T-helper 1 cell treated with Interleukin-12 subunit alpha and Interleukin-12 subunit beta and Interleukin-4 antibody, amounts not matched to agents 30 μg/mL and 1 μg/mL, for 36 hours (primary cell): ENCODE data around the gene HLA-DMB.
A peak's percentile ranks its signal among the peaks of the same experiment; 100 is the strongest.

Experiments used
- H3K27ac Mint-ChIP-seq: one replicate; pipeline ENCODE4 v1.8.0; 2021; ENCODE audit warnings: mild to moderate bottlenecking, mixed read lengths
- H3K27me3 Mint-ChIP-seq: one replicate; pipeline ENCODE4 v1.8.0; 2021; ENCODE audit warnings: low read depth, mixed read lengths
- H3K36me3 Mint-ChIP-seq: one replicate; pipeline ENCODE4 v1.8.0; 2021; ENCODE audit warnings: low read depth, mixed read lengths
- H3K4me1 Mint-ChIP-seq: one replicate; pipeline ENCODE4 v1.8.0; 2021; ENCODE audit warnings: low read depth, mixed read lengths
- H3K4me3 Mint-ChIP-seq: one replicate; pipeline ENCODE4 v1.8.0; 2021; ENCODE audit warnings: mild to moderate bottlenecking, moderate library complexity, mixed read lengths
- H3K9me3 Mint-ChIP-seq: one replicate; pipeline ENCODE4 v1.8.0; 2021; ENCODE audit warnings: mixed read lengths

HLA-DMB gene

DNA sequence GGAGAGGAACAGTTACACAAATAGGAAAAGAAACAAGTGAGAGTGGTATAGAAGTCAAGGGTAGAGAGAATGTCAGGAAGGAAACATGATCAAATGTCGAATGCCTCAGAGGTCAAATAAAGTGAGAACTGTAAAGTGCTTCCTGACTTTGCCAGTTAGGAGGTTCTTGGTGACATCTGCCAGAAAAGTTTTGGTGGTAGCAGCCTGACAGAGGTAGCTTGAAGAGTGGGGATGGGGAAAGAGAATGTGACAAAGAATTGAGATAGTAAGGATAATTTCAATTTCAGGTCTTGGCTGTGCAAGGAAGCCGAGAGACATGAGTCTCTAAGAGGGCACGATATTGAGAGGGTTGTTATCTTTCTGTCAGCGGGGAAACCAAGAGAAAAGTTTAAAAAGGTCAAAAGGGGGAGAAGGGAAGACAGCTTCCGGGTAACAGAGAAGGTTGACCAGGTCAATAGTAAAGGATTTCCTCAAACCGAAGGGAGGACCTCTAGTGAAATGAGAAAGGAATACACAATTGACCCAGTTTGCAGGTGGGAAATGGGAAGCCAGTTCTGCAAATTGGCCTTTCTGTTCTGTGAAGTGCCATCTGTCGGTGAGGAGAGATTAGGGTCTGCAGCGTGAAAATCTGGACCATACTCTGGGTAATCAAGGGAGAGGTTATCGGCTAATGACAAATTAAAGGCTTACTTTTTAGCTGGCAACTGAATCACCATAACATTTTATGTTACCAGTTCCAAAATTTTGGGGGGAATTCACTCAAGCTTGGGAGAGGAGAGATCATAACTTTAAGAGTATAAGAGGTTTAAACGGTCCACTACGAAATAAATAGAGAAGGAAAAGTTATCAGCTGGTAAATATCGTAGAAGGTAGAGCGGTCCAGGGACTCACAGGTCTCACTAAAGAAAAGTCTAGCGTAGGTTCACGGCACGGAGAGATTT lies 26.6 kb upstream of the HLA-DMB start:
- Mint-ChIP-seq H3K27me3 (no peaks in the 10 kb centered on the region), H3K4me3 (peak overlapping the region; percentile 93), H3K27ac (peak overlapping the region; percentile 87), H3K36me3 (peaks cover 27% of the 10 kb centered on the region), H3K4me1 (peaks cover 28% of the 10 kb centered on the region), H3K9me3 (no peaks in the 10 kb centered on the region)

DNA sequence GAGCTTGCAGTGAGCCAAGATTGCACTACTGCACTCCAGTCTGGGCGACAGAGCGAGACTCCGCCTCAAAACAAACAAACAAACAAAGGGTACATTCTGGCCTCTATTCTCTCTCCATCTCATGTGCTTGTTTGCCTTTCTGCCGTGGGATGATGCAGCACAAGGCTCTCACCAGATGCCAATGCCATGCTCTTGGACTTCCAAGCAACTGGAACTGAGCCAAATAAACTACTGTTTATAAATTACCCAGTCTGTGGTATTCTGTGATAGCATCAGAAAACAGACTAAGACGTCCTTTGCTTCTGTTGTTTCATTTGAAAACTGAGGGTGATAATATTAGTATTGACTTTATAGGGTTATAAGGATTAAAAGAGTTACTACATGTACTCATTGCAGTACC lies 23.9 kb upstream of the HLA-DMB start:
- Mint-ChIP-seq H3K4me1 (peaks cover 31% of the 10 kb centered on the region), H3K4me3 (no peak overlapping the region), H3K27me3 (peaks cover 4% of the 10 kb centered on the region), H3K9me3 (no peaks in the 10 kb centered on the region), H3K27ac (no peak overlapping the region), H3K36me3 (peaks cover 8% of the 10 kb centered on the region)

DNA sequence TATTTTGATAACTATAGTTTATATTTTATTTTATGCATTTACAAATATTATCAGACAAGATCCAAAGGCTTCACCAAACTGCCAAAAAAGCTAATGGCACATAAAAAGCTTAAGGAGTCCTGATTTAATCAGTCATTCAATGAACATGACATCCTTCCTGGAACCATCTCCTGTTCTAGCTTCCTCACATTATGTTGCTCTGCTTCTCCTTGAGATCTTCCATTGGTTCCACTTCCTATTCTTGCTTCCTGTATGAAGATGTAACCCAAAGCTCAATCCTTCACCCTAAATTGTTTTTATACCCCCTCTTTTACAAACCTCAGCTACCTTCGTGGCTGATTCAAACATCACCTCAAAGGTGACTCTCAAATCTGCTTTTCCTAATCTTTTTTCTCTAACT lies 23.0 kb upstream of the HLA-DMB start:
- H3K36me3 Mint-ChIP-seq, result peaks cover 5% of the 10 kb centered on the region
- H3K4me3 Mint-ChIP-seq, result no peak overlapping the region
- no peak overlapping the region for H3K27ac Mint-ChIP-seq
- H3K27me3 Mint-ChIP-seq, result peaks cover 4% of the 10 kb centered on the region
- peaks cover 31% of the 10 kb centered on the region for H3K4me1 Mint-ChIP-seq
- H3K9me3 Mint-ChIP-seq, result no peaks in the 10 kb centered on the region

DNA sequence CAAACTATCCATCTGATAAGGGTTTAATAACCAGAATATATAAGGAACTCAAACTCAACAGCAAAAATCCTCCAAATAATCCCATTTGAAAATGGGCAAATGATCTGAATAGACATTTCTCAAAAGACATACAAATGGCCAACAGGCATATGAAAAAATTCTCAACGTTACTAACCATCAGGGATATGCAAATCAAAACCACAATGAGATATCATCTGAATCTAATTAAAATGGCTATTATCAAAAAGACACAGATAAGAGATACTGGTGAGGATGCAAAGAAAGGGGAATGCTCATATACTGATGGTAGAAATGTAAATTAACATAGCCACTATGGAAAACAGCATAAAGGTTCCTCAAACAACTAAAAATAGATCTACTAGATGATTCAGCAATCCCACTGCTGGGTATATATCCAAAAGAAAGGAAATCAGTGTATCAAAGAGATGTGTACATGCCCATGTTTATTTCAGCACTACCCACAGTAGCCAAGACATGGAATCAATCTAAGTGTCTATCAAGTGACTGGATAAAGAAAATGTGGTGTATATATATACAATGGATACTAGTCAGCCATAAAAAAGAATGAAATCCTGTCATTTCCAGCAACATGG lies 21.5 kb upstream of the HLA-DMB start:
- Mint-ChIP-seq H3K4me3 (no peak overlapping the region), H3K27ac (no peak overlapping the region), H3K4me1 (peaks cover 27% of the 10 kb centered on the region)

DNA sequence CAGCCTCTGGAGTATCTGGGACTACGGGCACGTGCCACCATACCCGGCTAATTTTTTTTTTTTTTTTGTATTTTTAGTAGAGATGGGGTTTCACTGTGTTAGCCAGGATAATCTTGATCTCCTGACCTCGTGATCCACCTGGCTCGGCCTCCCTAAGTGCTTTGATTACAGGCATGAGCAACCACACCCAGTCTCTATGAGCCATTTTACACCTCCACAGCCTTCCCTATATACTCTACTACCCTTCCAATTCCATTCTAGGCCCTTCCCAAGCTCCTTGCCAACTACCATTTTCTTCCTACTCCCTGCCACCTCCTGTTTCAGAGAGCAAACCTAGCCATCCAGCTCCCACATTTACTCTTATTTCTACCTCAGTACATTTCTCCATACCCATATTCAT lies 19.7 kb upstream of the HLA-DMB start:
- Mint-ChIP-seq H3K27me3 (peaks cover 4% of the 10 kb centered on the region), H3K4me1 (peaks cover 14% of the 10 kb centered on the region), H3K27ac (no peak overlapping the region), H3K4me3 (no peak overlapping the region), H3K9me3 (no peaks in the 10 kb centered on the region), H3K36me3 (peaks cover 2% of the 10 kb centered on the region)

More for the DNA sequence above, 21.5 kb upstream of the HLA-DMB start:
- peaks cover 2% of the 10 kb centered on the region for H3K36me3 Mint-ChIP-seq
- H3K27me3 Mint-ChIP-seq, result peaks cover 4% of the 10 kb centered on the region
- H3K9me3 Mint-ChIP-seq, result no peaks in the 10 kb centered on the region

DNA sequence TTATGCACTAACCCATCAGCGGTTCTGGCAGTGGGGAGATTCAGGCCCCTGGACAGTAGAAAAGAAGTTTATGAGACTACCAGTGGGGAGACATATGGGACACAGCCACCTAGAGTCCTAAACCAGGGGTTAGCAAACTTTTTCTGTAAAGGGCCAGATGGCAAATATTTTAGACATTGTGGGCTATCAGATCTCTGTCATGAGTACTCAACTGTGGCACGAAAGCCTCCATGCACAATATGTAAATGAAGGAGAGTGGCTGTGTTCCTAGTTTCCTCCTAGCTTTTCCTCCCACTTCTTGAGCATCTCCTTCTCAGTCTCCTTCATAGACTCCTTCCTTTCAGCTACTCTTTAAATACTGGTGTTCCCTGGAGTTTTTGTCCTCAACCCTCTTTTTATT lies 15.3 kb upstream of the HLA-DMB start:
- Mint-ChIP-seq H3K36me3 (peaks cover 4% of the 10 kb centered on the region), H3K9me3 (no peaks in the 10 kb centered on the region), H3K27me3 (peaks cover 1% of the 10 kb centered on the region), H3K4me1 (peaks cover 35% of the 10 kb centered on the region), H3K4me3 (no peak overlapping the region), H3K27ac (no peak overlapping the region)

DNA sequence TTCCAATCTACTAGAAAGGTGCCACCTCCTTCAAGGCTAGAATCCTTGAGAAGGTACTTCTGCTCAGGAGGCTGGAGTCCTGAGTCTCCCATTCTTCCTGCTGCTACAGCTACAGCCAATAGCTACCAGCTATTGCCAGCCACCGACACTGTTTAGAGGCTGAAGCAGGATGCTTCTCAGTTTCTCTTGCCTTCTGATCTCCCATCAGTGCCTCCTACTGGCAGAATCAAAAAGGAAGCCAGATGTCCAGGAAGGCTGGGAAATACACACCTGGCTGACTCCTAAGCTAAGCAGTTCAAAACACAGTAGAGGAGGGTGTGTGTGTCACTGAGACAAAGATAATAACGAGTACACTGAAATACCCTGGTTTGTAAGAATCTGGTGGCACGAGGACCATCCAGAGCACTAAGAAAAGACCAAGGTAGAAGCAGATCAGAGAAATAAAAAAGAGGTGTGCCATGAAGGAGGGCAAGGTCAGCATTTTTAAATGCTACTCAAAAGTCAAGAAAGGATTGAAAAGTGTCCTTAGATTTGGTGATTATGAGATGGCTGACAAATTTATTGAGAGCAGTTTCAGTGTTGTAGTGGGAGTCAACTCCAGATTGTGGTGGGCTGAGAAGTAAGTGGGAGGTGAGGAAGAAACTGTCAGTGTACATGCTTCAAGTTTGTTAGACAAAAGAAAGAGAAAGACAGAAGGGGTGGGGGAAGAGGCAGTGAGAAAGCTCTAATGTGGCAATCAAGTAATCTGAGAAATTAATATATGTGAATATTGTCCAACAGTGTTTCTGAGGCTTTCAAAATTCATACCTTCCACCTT lies 14.4 kb upstream of the HLA-DMB start:
- Mint-ChIP-seq H3K27me3 (no peaks in the 10 kb centered on the region), H3K4me1 (peaks cover 34% of the 10 kb centered on the region), H3K36me3 (peaks cover 4% of the 10 kb centered on the region), H3K9me3 (no peaks in the 10 kb centered on the region), H3K4me3 (no peak overlapping the region), H3K27ac (peak overlapping the region; percentile 32)

DNA sequence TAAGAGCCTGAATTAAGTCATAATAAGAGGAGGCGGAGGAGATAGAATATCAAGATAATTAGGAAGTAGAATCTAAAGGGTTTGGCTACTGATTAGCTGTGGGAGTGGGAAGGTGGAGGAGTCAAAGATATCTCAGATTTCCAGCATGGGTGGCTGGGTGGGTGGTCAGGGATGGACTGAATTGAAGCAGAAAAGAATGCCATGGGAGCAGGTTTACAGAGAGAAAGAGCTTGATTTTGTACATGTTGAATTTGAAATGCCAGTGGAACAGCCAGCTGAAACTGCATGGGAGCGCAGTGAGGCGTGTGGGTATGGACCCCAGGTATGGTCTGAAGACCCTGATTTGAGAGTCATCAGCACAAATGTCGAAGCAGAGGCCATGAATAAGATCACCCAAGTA lies 13.4 kb upstream of the HLA-DMB start:
- H3K36me3 Mint-ChIP-seq, result peaks cover 12% of the 10 kb centered on the region
- H3K27me3 Mint-ChIP-seq, result no peaks in the 10 kb centered on the region
- no peak overlapping the region for H3K27ac Mint-ChIP-seq
- no peaks in the 10 kb centered on the region for H3K9me3 Mint-ChIP-seq
- no peak overlapping the region for H3K4me3 Mint-ChIP-seq
- peaks cover 39% of the 10 kb centered on the region for H3K4me1 Mint-ChIP-seq

DNA sequence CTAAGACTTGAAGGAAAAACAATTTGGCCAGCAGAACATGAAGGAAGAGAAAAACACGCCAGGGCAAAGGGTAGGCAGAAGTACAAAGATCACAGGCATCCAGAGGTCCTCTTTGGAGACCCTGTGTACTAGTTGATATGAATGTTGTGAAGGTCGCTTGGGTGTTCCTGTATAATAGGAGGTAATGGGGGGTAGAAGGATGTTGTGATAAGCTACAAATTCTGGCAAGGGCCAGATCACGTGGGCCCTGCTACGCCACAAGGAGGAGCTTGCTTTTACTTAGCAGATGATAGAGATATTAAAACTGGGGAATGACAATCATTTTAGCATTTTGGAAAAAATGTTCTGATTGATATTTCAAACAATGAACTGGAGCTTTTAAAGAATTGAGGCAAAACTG lies 12.9 kb upstream of the HLA-DMB start:
- Mint-ChIP-seq H3K4me1 (peaks cover 39% of the 10 kb centered on the region), H3K9me3 (no peaks in the 10 kb centered on the region), H3K4me3 (no peak overlapping the region), H3K27ac (no peak overlapping the region), H3K27me3 (no peaks in the 10 kb centered on the region), H3K36me3 (peaks cover 16% of the 10 kb centered on the region)

DNA sequence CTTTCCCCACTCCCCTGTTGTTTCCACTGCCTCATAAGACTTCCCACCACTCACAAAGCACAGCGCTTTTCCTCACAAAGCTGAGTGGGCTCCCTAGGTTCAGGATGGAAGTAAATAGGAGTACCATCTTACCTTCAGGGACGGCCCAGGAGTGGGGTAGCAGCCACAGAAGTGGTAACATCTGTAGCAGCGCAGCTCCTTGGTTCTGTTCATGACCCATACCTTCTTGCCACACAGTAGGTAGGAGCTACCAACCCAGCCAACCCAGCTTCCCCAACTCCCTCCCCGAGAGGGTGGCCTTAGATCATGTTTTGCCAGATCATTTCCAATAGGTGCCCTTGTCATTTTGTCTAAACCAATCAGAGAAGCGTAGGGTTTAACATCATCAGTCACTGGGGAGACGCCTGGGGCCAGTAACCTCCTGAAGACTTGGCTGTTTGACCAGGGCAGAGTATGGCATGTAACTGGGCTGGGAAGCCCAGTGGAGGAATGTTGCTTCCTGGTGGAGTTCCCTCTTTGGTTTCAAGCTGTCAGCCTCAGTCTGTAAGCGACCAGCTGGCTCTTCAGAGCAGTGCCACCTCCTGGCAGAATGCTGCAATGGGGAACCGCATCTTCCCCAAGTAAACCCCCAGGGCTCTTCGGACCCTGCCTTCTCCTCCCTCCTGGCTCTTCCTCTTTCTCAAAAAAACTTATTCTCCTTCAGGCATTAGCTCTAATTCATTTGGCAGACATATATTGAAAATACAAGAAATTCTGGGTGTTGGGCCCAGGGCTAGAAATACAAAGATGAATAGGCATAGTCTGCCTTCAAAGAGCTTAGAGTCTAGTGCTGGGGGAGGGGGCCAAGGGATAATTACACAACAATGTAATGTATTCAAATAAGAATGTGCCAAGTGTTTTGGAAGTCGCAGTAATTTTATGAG lies 12.2 kb upstream of the HLA-DMB start, which contains the start of gene HLA-DMA:
Gene HLA-DMA, minus strand, starts transcription at position 281 of the 923 bp plus-strand sequence. Its CDS starts 61 bp downstream, at position 220.
- Mint-ChIP-seq H3K4me1 (peaks cover 39% of the 10 kb centered on the region), H3K9me3 (no peaks in the 10 kb centered on the region), H3K27me3 (no peaks in the 10 kb centered on the region), H3K4me3 (peak within 1 kb of the TSS; percentile 85), H3K27ac (peak within 1 kb of the TSS; percentile 85), H3K36me3 (peaks cover 16% of the 10 kb centered on the region)

DNA sequence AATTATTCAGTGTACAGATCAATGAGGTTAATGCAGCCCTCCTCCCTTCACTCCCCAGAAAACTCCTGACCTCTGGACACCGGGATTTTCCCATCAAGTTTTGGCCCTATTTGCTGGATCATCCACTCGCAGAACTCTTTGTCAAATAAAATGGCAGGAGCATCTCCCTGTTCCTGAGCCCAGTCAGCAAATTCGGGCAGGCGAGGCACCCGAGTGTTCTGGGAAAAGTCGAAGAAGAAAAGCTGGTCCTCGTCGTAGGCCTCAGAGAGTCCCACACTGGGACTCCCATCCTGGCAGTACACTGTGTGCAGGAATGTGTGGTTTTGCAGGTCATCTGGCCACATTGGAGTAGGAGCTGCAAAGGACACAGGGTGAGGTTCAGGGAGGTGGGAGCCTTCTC lies 9.6 kb upstream of the HLA-DMB start:
- Mint-ChIP-seq H3K9me3 (peaks cover 10% of the 10 kb centered on the region), H3K36me3 (peaks cover 21% of the 10 kb centered on the region), H3K27me3 (no peaks in the 10 kb centered on the region), H3K4me3 (no peak overlapping the region), H3K4me1 (peaks cover 52% of the 10 kb centered on the region), H3K27ac (no peak overlapping the region)

DNA sequence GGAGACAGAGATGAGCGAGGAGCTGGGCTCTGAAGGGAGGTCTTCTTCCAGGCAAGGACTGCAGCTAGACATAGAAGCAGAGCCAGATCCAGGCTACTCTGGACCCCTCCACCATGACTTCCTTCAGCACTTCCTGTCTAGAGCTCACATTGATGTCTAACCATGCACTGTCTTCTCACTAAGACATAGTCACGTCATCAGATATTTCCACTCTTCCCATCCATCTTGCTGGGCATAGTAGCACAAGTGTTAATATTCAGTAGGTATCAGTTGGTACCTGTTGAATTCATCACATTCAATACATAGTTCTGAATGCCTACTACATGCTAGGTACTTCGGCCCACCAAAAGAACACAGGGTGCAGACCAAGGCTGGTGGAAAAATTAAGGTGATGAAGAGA lies 9.2 kb upstream of the HLA-DMB start:
- Mint-ChIP-seq H3K27ac (peak overlapping the region; percentile 29), H3K36me3 (peaks cover 23% of the 10 kb centered on the region), H3K9me3 (peaks cover 13% of the 10 kb centered on the region), H3K4me3 (no peak overlapping the region), H3K4me1 (peaks cover 52% of the 10 kb centered on the region), H3K27me3 (no peaks in the 10 kb centered on the region)

DNA sequence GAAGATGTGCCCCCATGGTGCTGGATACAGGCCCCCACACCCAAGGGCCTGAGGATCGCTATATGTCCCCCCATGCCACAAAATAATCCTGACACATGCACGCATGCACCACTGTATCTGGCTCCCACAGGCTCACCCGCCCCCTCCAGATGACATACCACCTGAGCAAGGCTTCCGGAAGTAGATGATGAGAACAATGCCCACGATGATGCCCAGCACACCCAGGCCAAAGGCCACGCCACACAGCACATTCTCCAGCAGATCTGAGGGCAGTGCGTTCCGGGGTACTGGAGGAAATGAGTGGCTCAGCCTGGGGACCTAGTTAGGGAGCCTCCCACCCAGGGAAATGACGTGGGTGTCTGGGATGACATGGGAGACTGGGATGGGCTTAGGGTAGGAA lies 8.3 kb upstream of the HLA-DMB start:
- Mint-ChIP-seq H3K27ac (no peak overlapping the region), H3K9me3 (peaks cover 13% of the 10 kb centered on the region), H3K27me3 (no peaks in the 10 kb centered on the region), H3K36me3 (peaks cover 23% of the 10 kb centered on the region), H3K4me1 (peaks cover 54% of the 10 kb centered on the region), H3K4me3 (no peak overlapping the region)
